ENCODE results near the gene ZFY. TPM values are rescaled to one million over a fixed set of nuclear protein-coding genes. Genes with fewer than 3 reads are reported as not detected.
A peak's percentile ranks its signal among the peaks of the same experiment; 100 is the strongest.

ZFY gene
- total RNA-seq, 3 donors from 2014 or later (not counting 1 experiment from before 2014, with no cell fraction given) = 29.7 to 31.4 TPM; not detected in 1

- Mint-ChIP-seq H3K9me3 (no peaks in the 10 kb centered on the region), H3K4me1 (peaks cover 0 to 40% of the 10 kb centered on the region in 2 donors), H3K27me3 (ENCODE audit: low read depth in 2 of 2) (no peaks in the 10 kb centered on the region), H3K36me3 (no peaks in the 10 kb centered on the region), H3K27ac (peak overlapping the region in 1 of 2 donors; percentile 31), H3K4me3 (no peak overlapping the region)
- peaks cover 9% of the 10 kb centered on the region for H3K4me1 ChIP-seq (ENCODE audit: control insufficient read depth, insufficient read depth, low read length)
- no peaks in the 10 kb centered on the region for H3K27me3 ChIP-seq (ENCODE audit: control insufficient read depth, insufficient read depth, low read length)
- intact Hi-C loops (cut with micrococcal nuclease) = no loop called here
- ATAC-seq (no peak), DNase-seq (no peak)
- TF ChIP-seq CTCF (IDR thresholded peaks at IDR 0.05) = no peak
- no peaks in the 10 kb centered on the region for H3K9me3 ChIP-seq (ENCODE audit: control insufficient read depth, insufficient read depth, low read length)
- H3K36me3 ChIP-seq (ENCODE audit: control insufficient read depth, insufficient read depth, low read length) = peaks cover 2% of the 10 kb centered on the region
- H3K27ac ChIP-seq (ENCODE audit: low read length) = no peak overlapping the region
- H3K4me3 ChIP-seq (ENCODE audit: low read length) = no peak overlapping the region
These were observed 17.7 kb downstream of the ZFY start for GRCh38 chrY:2952912-2953311.

GRCh38 chrY:2954735-2955134, 19.6 kb downstream of the ZFY start:
- peak in 1 of 2 donors; percentile 10 for DNase-seq
- H3K27ac ChIP-seq (ENCODE audit: low read length) = no peak overlapping the region

GRCh38 chrY:2955561-2955960, 20.4 kb downstream of the ZFY start:
- Mint-ChIP-seq H3K4me1 (peaks cover 0 to 36% of the 10 kb centered on the region in 2 donors), H3K9me3 (no peaks in the 10 kb centered on the region), H3K36me3 (no peaks in the 10 kb centered on the region), H3K27ac (peak overlapping the region in 1 of 2 donors; percentile 27), H3K27me3 (ENCODE audit: low read depth in 2 of 2) (no peaks in the 10 kb centered on the region), H3K4me3 (no peak overlapping the region)
- Histone ChIP-seq H3K4me3 (ENCODE audit: low read length) (no peak overlapping the region), H3K27ac (ENCODE audit: low read length) (no peak overlapping the region), H3K9me3 (ENCODE audit: control insufficient read depth, insufficient read depth, low read length) (no peaks in the 10 kb centered on the region), H3K36me3 (ENCODE audit: control insufficient read depth, insufficient read depth, low read length) (peaks cover 2% of the 10 kb centered on the region), H3K27me3 (ENCODE audit: control insufficient read depth, insufficient read depth, low read length) (no peaks in the 10 kb centered on the region), H3K4me1 (ENCODE audit: control insufficient read depth, insufficient read depth, low read length) (no peaks in the 10 kb centered on the region)
- no peak for TF ChIP-seq CTCF (IDR thresholded peaks at IDR 0.05)
- ATAC-seq (no peak), DNase-seq (no peak)
- 100% methylated on average over 1 of the region's 3 CpGs for WGBS (ENCODE audit: insufficient coverage)
- intact Hi-C loops (cut with micrococcal nuclease) = no loop called here

More at GRCh38 chrY:2954735-2955134, 19.6 kb downstream of the ZFY start:
- H3K9me3 ChIP-seq (ENCODE audit: control insufficient read depth, insufficient read depth, low read length) = no peaks in the 10 kb centered on the region
- H3K4me1 Mint-ChIP-seq = peaks cover 0 to 35% of the 10 kb centered on the region in 2 donors
- ATAC-seq = no peak
- no peaks in the 10 kb centered on the region for H3K36me3 Mint-ChIP-seq
- H3K4me3 ChIP-seq (ENCODE audit: low read length) = no peak overlapping the region
- H3K27ac Mint-ChIP-seq = no peak overlapping the region
- H3K9me3 Mint-ChIP-seq = no peaks in the 10 kb centered on the region
- no peak overlapping the region for H3K4me3 Mint-ChIP-seq
- no peak for TF ChIP-seq CTCF (IDR thresholded peaks at IDR 0.05)
- no peaks in the 10 kb centered on the region for H3K27me3 Mint-ChIP-seq (ENCODE audit: low read depth in 2 of 2)
- no peaks in the 10 kb centered on the region for H3K27me3 ChIP-seq (ENCODE audit: control insufficient read depth, insufficient read depth, low read length)
- H3K4me1 ChIP-seq (ENCODE audit: control insufficient read depth, insufficient read depth, low read length) = no peaks in the 10 kb centered on the region
- 100% methylated on average over 2 of the region's 2 CpGs for WGBS (ENCODE audit: insufficient coverage)
- peaks cover 2% of the 10 kb centered on the region for H3K36me3 ChIP-seq (ENCODE audit: control insufficient read depth, insufficient read depth, low read length)
- intact Hi-C loops (cut with micrococcal nuclease) = no loop called here

GRCh38 chrY:2962061-2962460, 26.9 kb downstream of the ZFY start:
- Histone ChIP-seq H3K27ac (ENCODE audit: low read length) (no peak overlapping the region), H3K27me3 (ENCODE audit: control insufficient read depth, insufficient read depth, low read length) (no peaks in the 10 kb centered on the region), H3K9me3 (ENCODE audit: control insufficient read depth, insufficient read depth, low read length) (no peaks in the 10 kb centered on the region), H3K4me1 (ENCODE audit: control insufficient read depth, insufficient read depth, low read length) (no peaks in the 10 kb centered on the region), H3K4me3 (ENCODE audit: low read length) (no peak overlapping the region), H3K36me3 (ENCODE audit: control insufficient read depth, insufficient read depth, low read length) (peaks cover 5% of the 10 kb centered on the region)
- Mint-ChIP-seq H3K27ac (no peak overlapping the region), H3K9me3 (no peaks in the 10 kb centered on the region), H3K4me3 (no peak overlapping the region), H3K36me3 (no peaks in the 10 kb centered on the region), H3K27me3 (ENCODE audit: low read depth in 2 of 2) (no peaks in the 10 kb centered on the region), H3K4me1 (peaks cover 0 to 15% of the 10 kb centered on the region in 2 donors)
- no peak for ATAC-seq
- DNase-seq = no peak
- no CpG with 5 or more reads among the region's 2 CpGs for WGBS (ENCODE audit: insufficient coverage)
- intact Hi-C loops (cut with micrococcal nuclease) = no loop called here
- no peak for TF ChIP-seq CTCF (IDR thresholded peaks at IDR 0.05)

Data from natural killer cell (primary cell).